SU-DHL-6 (cell line): Measurements from ENCODE around the gene CR1.

Source experiments
- EZH2phosphoT487 ChIP-seq: fragments of 200-600 bp; sonication (generic), shearing (Covaris generic); conservative IDR thresholded peaks from 2 replicates; pipeline ENCODE4 v1.6.1; 2018; ENCODE audit warnings: mild to moderate bottlenecking, antibody characterized with exemption, low read length, moderate library complexity, mixed read lengths
- TF ChIP-seq, protein P1 (sequence below): fragments of 200-600 bp; sonication (generic); IDR thresholded peaks from one replicate; pipeline ENCODE4 v1.5.1; 2017; ENCODE audit warnings: antibody characterized with exemption, mild to moderate bottlenecking, low read length, moderate library complexity; ENCODE audit not compliant: insufficient read depth, poor library complexity, severe bottlenecking

GRCh38 chr1:207502726-207503125, 6.8 kb downstream of the CR1 start:
- TF ChIP-seq, protein P1, sequence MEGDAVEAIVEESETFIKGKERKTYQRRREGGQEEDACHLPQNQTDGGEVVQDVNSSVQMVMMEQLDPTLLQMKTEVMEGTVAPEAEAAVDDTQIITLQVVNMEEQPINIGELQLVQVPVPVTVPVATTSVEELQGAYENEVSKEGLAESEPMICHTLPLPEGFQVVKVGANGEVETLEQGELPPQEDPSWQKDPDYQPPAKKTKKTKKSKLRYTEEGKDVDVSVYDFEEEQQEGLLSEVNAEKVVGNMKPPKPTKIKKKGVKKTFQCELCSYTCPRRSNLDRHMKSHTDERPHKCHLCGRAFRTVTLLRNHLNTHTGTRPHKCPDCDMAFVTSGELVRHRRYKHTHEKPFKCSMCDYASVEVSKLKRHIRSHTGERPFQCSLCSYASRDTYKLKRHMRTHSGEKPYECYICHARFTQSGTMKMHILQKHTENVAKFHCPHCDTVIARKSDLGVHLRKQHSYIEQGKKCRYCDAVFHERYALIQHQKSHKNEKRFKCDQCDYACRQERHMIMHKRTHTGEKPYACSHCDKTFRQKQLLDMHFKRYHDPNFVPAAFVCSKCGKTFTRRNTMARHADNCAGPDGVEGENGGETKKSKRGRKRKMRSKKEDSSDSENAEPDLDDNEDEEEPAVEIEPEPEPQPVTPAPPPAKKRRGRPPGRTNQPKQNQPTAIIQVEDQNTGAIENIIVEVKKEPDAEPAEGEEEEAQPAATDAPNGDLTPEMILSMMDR, result no peak
- TF ChIP-seq EZH2phosphoT487, result no peak
